ENCODE data around the gene KLHL26. TPM values are rescaled to one million over a fixed set of nuclear protein-coding genes. Genes with fewer than 3 reads are reported as not detected.

Gene KLHL26
- total and polyA plus RNA-seq, 9 of the 15 experiments (the other 6 are each of a cell fraction or from before 2014, with no cell fraction given), result 0.13 to 13.3 (median 1.4) TPM

DNA sequence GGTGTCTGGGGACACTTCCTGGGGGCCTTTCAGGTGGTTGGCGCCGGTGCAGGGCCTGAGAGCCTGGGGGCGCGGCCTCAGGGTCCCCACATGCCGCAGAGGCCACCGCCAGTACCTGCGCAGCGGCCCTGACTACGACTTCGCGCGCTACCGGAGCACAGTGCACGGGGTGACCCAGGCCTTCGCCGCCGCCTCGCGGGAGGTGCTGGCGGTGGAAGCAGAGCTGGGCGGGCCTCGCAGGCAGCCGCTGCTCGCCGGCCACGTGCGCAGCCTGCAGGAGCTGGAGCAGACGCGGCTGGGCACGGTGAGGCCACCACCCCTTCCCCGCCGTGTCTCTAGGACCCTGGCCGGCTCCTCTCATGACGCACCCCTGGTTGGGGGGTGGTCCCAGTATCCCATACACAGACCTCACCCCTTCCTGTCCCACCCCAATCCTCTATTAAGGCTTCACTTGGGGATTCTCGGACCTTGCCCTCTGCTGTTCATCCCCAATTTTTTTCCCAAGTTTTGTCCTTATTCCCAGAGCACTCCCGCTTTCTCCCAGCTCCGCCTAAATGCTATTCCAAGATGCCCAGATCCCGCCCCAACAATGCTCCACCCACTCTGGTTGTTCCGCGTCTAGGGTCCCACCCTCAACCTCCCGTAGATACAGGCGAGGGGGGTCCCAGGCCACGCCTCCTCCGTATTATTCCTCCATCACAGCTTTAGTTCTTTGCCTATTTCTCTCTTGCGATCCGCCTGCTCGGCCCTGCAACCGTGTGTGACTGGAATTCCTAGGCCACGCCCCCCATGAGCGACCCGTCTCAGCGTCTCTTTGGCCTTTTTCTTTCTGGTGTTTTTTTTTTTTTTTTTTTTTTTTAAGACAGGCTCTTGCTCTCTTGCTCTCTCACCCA lies 47.2 kb upstream of the KLHL26 start (continued):
- TF ChIP-seq ZBTB26 (CRISPR knock-in tag; IDR thresholded peaks at IDR 0.05) (no peak), ATF2 (CRISPR knock-in tag; IDR thresholded peaks at IDR 0.05) (no peak; the same call in 1 of the 2 replicates), TAF1 (IDR thresholded peaks at IDR 0.05; ENCODE audit: control insufficient read depth, extremely low read depth, insufficient read depth, low read length, severe bottlenecking) (no peak), HNRNPLL (IDR thresholded peaks at IDR 0.05; ENCODE audit: low read depth, low read length, poor library complexity, severe bottlenecking) (peak; percentile 58), BDP1 (IDR thresholded peaks at IDR 0.05; ENCODE audit: insufficient read depth, insufficient read length) (no peak), PBX2 (CRISPR knock-in tag; IDR thresholded peaks at IDR 0.05; ENCODE audit: low read depth) (no peak), PBX2 (tag; conservative IDR thresholded peaks at IDR 0.05; ENCODE audit: low read depth) (no peak), RFX5 (IDR thresholded peaks at IDR 0.05; ENCODE audit: low read depth, low read length) (no peak), ZNF175 (CRISPR knock-in tag; IDR thresholded peaks at IDR 0.05; ENCODE audit: low read depth) (no peak), NFATC3 (IDR thresholded peaks at IDR 0.05) (no peak), KDM4B (IDR thresholded peaks at IDR 0.05; ENCODE audit: borderline replicate concordance in 2 of 2, low read depth in 1 of 2) (peak in 1 of 2 experiments; percentile 47; a peak in 1 of 4 replicates), KLF16 (IDR thresholded peaks at IDR 0.05) (no peak), NFIC (IDR thresholded peaks at IDR 0.05) (peak; percentile 8), SRF (CRISPR knock-in tag; IDR thresholded peaks at IDR 0.05) (peak in 1 of 2 experiments; percentile 79; a peak in 1 of 4 replicates), RB1 (IDR thresholded peaks at IDR 0.05; ENCODE audit: low read depth) (peak; percentile 91), TOE1 (IDR thresholded peaks at IDR 0.05; ENCODE audit: borderline replicate concordance) (no peak), TOE1 (CRISPR knock-in tag; IDR thresholded peaks at IDR 0.05; ENCODE audit: borderline replicate concordance, low read depth) (no peak)
- TF ChIP-seq, protein P1, sequence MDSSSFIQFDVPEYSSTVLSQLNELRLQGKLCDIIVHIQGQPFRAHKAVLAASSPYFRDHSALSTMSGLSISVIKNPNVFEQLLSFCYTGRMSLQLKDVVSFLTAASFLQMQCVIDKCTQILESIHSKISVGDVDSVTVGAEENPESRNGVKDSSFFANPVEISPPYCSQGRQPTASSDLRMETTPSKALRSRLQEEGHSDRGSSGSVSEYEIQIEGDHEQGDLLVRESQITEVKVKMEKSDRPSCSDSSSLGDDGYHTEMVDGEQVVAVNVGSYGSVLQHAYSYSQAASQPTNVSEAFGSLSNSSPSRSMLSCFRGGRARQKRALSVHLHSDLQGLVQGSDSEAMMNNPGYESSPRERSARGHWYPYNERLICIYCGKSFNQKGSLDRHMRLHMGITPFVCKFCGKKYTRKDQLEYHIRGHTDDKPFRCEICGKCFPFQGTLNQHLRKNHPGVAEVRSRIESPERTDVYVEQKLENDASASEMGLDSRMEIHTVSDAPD (CRISPR knock-in tag; IDR thresholded peaks at IDR 0.05), result no peak
- TF ChIP-seq, protein P2, sequence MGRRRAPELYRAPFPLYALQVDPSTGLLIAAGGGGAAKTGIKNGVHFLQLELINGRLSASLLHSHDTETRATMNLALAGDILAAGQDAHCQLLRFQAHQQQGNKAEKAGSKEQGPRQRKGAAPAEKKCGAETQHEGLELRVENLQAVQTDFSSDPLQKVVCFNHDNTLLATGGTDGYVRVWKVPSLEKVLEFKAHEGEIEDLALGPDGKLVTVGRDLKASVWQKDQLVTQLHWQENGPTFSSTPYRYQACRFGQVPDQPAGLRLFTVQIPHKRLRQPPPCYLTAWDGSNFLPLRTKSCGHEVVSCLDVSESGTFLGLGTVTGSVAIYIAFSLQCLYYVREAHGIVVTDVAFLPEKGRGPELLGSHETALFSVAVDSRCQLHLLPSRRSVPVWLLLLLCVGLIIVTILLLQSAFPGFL (CRISPR knock-in tag; IDR thresholded peaks at IDR 0.05), result no peak
